ENCODE measurements around the gene CD22.

GRCh38 chr19:35329323-35329722 lies 336 bp downstream of the CD22 start:
- TF ChIP-seq CTCF (IDR thresholded peaks at IDR 0.05) = no peak
- no peak for TF ChIP-seq POLR2AphosphoS5 (IDR thresholded peaks at IDR 0.05)

All from sigmoid colon (tissue), 4 donors.